ENCODE results near the gene UMODL1.

UMODL1 gene

DNA sequence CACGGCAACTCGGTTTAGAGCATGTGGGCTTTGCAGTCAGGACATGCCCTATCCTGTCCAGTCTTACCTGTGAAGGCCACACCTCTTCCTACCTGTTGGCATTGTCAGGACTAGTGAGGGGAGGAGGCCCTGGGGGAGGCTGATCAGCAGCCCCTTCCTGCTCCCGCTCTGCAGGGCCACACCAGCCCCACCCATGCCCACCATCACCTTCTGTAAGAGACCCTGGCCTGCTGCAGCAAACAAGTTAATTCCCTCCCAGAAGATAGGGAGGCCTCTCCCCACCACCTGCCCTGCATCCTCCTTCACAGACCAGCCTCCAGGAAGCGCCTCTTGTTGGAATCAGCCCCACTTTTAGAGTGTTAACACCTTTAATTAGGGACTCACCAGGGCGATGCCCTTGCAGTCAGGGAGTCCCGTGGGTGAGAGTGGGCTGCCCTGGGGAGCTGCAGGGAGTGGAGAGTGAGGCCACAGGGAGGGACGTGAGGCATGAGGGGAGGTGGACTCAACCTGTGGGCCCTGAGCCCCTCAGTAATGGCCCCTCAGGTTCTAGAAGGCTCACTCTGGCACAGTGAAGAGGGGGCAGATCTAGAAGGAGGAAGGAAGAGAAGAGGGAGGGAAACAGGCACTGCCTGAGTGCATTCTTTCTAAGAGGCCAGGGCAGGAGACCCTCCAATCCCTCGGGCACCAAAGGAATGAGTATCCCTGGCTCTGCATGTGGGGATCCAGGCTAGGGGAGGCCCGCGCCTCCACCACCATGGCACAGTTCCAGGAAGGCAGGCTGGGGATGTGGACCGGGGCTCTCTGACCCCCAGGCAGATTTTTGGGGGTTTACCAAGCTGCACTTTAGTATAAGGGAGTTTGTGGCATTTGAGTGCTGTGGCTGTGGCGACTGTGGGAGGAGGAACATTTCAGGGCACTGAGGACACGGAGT, 8.2 kb downstream of the UMODL1 start:
- Histone ChIP-seq H3K4me3 (ENCODE audit: low read length) (no peak overlapping the region), H3K4me1 (ENCODE audit: control insufficient read depth, insufficient read depth, low read length) (peaks cover 8% of the 10 kb centered on the region), H3K36me3 (ENCODE audit: control insufficient read depth, insufficient read depth, low read length) (no peaks in the 10 kb centered on the region), H3K9ac (ENCODE audit: low read length) (no peak overlapping the region), H3K27me3 (ENCODE audit: control insufficient read depth, insufficient read depth, low read length) (no peaks in the 10 kb centered on the region), H3K9me3 (ENCODE audit: control insufficient read depth, low read length) (no peaks in the 10 kb centered on the region)

DNA sequence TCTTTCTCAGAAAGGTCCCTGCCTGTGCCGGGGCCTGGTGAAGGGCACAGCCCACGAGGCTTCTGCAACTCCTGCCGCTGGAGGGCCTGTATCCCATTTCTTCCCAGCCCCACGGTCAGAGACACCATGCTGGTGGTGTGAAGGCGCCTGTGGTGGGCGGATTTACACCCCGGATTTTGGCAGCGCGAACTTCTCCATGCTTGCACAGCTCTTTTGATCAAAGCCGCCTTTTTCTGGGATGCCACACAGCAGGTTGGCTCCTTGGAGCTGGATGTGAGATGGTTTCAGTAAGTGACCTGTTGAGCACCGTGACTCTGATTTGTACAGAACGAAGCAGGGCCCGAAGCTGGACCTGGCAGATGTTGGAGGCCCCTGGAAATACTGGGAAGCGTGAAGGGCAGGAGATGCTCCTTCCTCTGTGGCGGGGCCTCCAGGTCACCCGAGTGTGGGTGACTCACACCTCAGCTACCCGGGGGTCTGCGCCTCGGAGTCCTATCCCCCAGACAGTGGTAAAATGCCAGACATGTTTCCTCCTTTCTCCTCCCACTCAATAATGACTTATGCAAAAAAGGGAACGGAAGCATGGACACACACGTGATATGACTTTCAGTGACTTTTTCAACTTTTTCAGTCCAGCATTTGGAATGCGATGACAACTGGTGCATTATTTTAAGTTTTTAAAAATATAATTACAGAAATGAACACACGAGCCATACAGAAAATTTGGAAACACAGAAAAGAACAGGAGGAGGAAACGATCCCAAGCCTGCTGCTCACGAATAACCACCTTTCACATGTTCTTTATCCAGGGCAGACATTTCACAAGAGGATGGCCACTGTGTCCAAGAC, 9.0 kb downstream of the UMODL1 start:
- no peak overlapping the region for H3K9ac ChIP-seq (ENCODE audit: low read length)
- no peak overlapping the region for H3K4me3 ChIP-seq (ENCODE audit: low read length)
- no peaks in the 10 kb centered on the region for H3K9me3 ChIP-seq (ENCODE audit: control insufficient read depth, low read length)

DNA sequence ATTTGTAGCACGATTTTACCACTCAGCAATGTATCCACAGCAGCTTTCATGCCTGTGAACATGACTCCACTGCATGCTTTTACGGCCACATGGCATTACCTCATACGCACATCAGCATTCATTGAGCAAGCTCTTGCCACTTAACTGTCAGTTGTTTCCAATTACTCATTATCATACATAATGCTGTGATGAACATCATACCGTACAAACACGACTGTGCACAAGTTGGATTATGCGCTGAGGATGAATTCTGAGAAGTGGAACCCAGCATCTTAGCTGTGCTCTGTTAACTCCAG, 9.6 kb downstream of the UMODL1 start:
- Histone ChIP-seq H3K9ac (ENCODE audit: low read length) (no peak overlapping the region), H3K36me3 (ENCODE audit: control insufficient read depth, insufficient read depth, low read length) (no peaks in the 10 kb centered on the region), H3K27me3 (ENCODE audit: control insufficient read depth, insufficient read depth, low read length) (no peaks in the 10 kb centered on the region), H3K4me1 (ENCODE audit: control insufficient read depth, insufficient read depth, low read length) (peaks cover 13% of the 10 kb centered on the region), H3K4me3 (ENCODE audit: low read length) (no peak overlapping the region), H3K9me3 (ENCODE audit: control insufficient read depth, low read length) (no peaks in the 10 kb centered on the region)

More for the DNA sequence above, 9.0 kb downstream of the UMODL1 start:
- Histone ChIP-seq H3K36me3 (ENCODE audit: control insufficient read depth, insufficient read depth, low read length) (no peaks in the 10 kb centered on the region), H3K4me1 (ENCODE audit: control insufficient read depth, insufficient read depth, low read length) (peaks cover 8% of the 10 kb centered on the region), H3K27me3 (ENCODE audit: control insufficient read depth, insufficient read depth, low read length) (no peaks in the 10 kb centered on the region)

GRCh38 chr21:42081138-42081537, 10.0 kb downstream of the UMODL1 start:
- peaks cover 17% of the 10 kb centered on the region for H3K4me1 ChIP-seq (ENCODE audit: control insufficient read depth, insufficient read depth, low read length)
- no peak overlapping the region for H3K4me3 ChIP-seq (ENCODE audit: low read length)
- no peaks in the 10 kb centered on the region for H3K36me3 ChIP-seq (ENCODE audit: control insufficient read depth, insufficient read depth, low read length)
- no peaks in the 10 kb centered on the region for H3K9me3 ChIP-seq (ENCODE audit: control insufficient read depth, low read length)
- no peak overlapping the region for H3K9ac ChIP-seq (ENCODE audit: low read length)
- H3K27me3 ChIP-seq (ENCODE audit: control insufficient read depth, insufficient read depth, low read length): no peaks in the 10 kb centered on the region

- Histone ChIP-seq H3K9ac (ENCODE audit: low read length) (no peak overlapping the region), H3K4me1 (ENCODE audit: control insufficient read depth, insufficient read depth, low read length) (peaks cover 23% of the 10 kb centered on the region), H3K9me3 (ENCODE audit: control insufficient read depth, low read length) (no peaks in the 10 kb centered on the region), H3K36me3 (ENCODE audit: control insufficient read depth, insufficient read depth, low read length) (no peaks in the 10 kb centered on the region), H3K27me3 (ENCODE audit: control insufficient read depth, insufficient read depth, low read length) (no peaks in the 10 kb centered on the region), H3K4me3 (ENCODE audit: low read length) (no peak overlapping the region)
These were observed 10.8 kb downstream of the UMODL1 start for GRCh38 chr21:42081931-42082381.

GRCh38 chr21:42082501-42083360, 11.6 kb downstream of the UMODL1 start:
- Histone ChIP-seq H3K27me3 (ENCODE audit: control insufficient read depth, insufficient read depth, low read length) (no peaks in the 10 kb centered on the region), H3K4me3 (ENCODE audit: low read length) (no peak overlapping the region), H3K4me1 (ENCODE audit: control insufficient read depth, insufficient read depth, low read length) (peaks cover 23% of the 10 kb centered on the region), H3K9me3 (ENCODE audit: control insufficient read depth, low read length) (no peaks in the 10 kb centered on the region), H3K9ac (ENCODE audit: low read length) (no peak overlapping the region), H3K36me3 (ENCODE audit: control insufficient read depth, insufficient read depth, low read length) (no peaks in the 10 kb centered on the region)

DNA sequence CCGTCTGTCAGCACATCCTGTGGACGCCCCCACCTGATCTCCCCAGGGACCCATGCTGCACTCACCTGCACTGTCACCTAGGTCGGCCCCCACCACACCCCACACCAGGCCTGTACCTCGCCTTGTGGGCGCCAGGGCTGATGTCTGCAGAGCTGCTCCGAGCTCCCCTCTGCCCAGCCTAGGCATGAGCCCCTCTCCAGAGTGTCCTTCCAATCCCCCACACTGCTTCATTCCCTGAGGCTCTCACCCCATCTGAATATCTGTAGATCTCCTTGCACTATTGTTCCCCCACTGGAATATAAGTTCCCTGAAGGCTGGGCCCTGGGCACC, 12.2 kb downstream of the UMODL1 start:
- H3K27me3 ChIP-seq (ENCODE audit: control insufficient read depth, insufficient read depth, low read length): no peaks in the 10 kb centered on the region
- H3K4me1 ChIP-seq (ENCODE audit: control insufficient read depth, insufficient read depth, low read length): peaks cover 23% of the 10 kb centered on the region
- H3K4me3 ChIP-seq (ENCODE audit: low read length): no peak overlapping the region
- H3K9me3 ChIP-seq (ENCODE audit: control insufficient read depth, low read length): no peaks in the 10 kb centered on the region
- H3K36me3 ChIP-seq (ENCODE audit: control insufficient read depth, insufficient read depth, low read length): no peaks in the 10 kb centered on the region
- no peak overlapping the region for H3K9ac ChIP-seq (ENCODE audit: low read length)

DNA sequence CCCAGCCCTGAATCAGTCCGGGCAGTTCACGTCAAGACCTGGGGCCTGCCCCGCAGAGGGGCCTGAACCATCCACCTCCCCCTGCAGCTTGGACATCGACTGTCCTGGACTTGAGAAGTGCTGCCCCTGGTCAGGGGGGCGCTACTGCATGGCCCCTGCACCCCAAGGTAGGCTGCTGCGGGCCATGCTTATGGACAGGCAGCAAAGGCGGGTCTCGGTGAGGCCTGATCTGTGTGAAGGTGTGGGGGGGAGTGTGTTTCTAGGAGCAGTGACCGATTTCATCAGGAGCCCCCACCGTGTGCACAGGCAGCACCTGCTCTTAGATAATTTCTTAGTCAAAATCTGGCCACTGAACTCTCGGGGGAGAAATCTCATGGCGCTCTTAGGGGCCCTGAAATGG, 13.0 kb downstream of the UMODL1 start:
- Histone ChIP-seq H3K36me3 (ENCODE audit: control insufficient read depth, insufficient read depth, low read length) (no peaks in the 10 kb centered on the region), H3K4me1 (ENCODE audit: control insufficient read depth, insufficient read depth, low read length) (peaks cover 25% of the 10 kb centered on the region), H3K9ac (ENCODE audit: low read length) (no peak overlapping the region), H3K27me3 (ENCODE audit: control insufficient read depth, insufficient read depth, low read length) (no peaks in the 10 kb centered on the region), H3K9me3 (ENCODE audit: control insufficient read depth, low read length) (no peaks in the 10 kb centered on the region), H3K4me3 (ENCODE audit: low read length) (no peak overlapping the region)

DNA sequence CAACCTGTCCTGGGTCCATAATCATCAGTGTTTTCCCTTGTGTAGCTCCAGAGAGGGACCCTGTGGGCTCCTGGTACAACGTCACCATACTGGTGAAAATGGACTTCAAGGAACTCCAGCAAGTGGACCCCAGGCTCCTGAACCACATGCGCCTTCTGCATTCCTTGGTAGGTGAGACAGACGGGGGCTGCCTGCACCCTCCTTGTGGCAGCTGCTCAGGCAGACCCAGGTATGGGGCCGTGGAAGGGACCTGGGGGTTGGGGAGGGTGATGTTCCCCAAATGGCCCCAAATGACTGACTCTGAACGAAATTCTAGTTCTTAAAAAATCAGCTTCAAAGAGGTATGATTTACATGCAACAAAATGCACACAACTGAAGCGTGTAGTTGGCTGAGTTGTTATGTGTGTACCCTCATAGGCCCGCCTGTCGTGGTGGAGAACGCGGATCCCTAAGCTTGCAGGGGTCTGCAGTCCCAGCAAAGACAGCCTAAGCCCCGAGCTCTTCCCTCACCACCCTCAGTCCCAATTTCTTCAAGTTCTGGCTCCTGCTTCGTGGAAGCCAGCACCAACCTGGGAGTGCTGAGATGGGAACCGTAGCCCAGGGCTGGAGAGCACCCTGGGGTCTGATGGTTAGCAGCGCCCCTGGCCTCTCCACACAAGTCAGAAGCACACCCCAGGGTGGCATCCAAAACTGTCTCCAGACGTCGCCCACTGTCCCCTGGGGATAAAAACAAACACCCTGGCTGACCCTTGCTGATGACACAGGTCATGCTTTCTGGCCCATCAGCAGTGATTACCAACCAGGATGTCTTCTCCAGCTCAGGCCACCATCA, 14.3 kb downstream of the UMODL1 start:
- H3K4me3 ChIP-seq (ENCODE audit: low read length): no peak overlapping the region
- no peaks in the 10 kb centered on the region for H3K9me3 ChIP-seq (ENCODE audit: control insufficient read depth, low read length)
- H3K9ac ChIP-seq (ENCODE audit: low read length): no peak overlapping the region
- peaks cover 28% of the 10 kb centered on the region for H3K4me1 ChIP-seq (ENCODE audit: control insufficient read depth, insufficient read depth, low read length)
- H3K36me3 ChIP-seq (ENCODE audit: control insufficient read depth, insufficient read depth, low read length): no peaks in the 10 kb centered on the region
- no peaks in the 10 kb centered on the region for H3K27me3 ChIP-seq (ENCODE audit: control insufficient read depth, insufficient read depth, low read length)

DNA sequence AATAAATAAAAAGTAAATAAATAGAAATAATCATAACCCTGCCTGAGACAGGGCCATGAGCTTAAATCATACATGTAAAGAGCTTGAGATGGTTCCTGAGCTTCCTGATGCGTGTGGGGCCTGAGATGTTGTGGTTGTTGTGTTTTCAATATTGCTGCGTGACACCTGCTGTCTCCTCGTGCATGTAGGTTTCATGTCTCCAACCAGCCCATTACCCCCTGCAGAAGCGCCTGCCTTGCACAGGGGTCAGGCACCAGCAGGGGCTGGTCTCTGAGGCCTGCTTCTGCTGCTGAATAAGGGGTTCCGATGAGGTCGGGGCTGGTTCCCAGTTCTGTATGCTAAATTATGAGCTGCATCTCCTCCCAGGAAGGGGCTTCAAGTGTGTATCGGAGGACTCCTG, 15.9 kb downstream of the UMODL1 start:
- H3K9me3 ChIP-seq (ENCODE audit: control insufficient read depth, low read length): no peaks in the 10 kb centered on the region
- no peak overlapping the region for H3K9ac ChIP-seq (ENCODE audit: low read length)
- H3K27me3 ChIP-seq (ENCODE audit: control insufficient read depth, insufficient read depth, low read length): no peaks in the 10 kb centered on the region
- no peak overlapping the region for H3K4me3 ChIP-seq (ENCODE audit: low read length)
- peaks cover 28% of the 10 kb centered on the region for H3K4me1 ChIP-seq (ENCODE audit: control insufficient read depth, insufficient read depth, low read length)
- H3K36me3 ChIP-seq (ENCODE audit: control insufficient read depth, insufficient read depth, low read length): no peaks in the 10 kb centered on the region

DNA sequence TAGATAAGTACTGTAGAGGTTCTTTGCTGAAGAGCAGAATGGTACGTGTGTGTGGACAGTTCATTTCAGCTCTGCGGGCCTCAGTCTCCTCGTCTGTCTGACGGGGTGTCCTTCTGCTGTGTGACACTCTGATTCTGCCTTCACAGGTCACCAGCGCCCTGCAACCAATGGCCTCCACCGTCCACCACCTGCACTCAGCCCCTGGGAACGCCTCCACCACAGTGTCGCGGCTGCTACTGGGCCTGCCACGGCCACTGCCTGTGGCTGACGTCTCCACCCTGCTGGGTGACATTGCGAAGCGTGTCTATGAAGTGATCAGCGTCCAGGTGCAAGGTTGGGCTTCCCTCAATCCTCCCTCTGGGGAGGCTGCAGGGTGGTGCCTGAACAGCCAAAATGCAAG, 17.0 kb downstream of the UMODL1 start:
- Histone ChIP-seq H3K9ac (ENCODE audit: low read length) (no peak overlapping the region), H3K4me3 (ENCODE audit: low read length) (no peak overlapping the region), H3K36me3 (ENCODE audit: control insufficient read depth, insufficient read depth, low read length) (no peaks in the 10 kb centered on the region), H3K4me1 (ENCODE audit: control insufficient read depth, insufficient read depth, low read length) (peaks cover 28% of the 10 kb centered on the region), H3K27me3 (ENCODE audit: control insufficient read depth, insufficient read depth, low read length) (no peaks in the 10 kb centered on the region), H3K9me3 (ENCODE audit: control insufficient read depth, low read length) (no peaks in the 10 kb centered on the region)
